HepG2 (cell line): ENCODE measurements around the gene PRRT1B. TPM values are rescaled to one million over a fixed set of nuclear protein-coding genes. Genes with fewer than 3 reads are reported as not detected.

ENCODE experiments used
- ATAC-seq: fragments of 200-7000 bp; cut with Tn5 transposase; 3 replicates; pipeline ENCODE4 v1.9.1; 2020; ENCODE audit warnings: mild to moderate bottlenecking, moderate library complexity
- BruUV-seq: library from RNA; stranded (reverse); fragments of 400-500 nt; replicated peaks from 2 replicates; lab custom pipeline; 2021; lab: Mats Ljungman, UMichigan
- CTCF ChIA-PET: fragments of 300-600 bp; formaldehyde crosslinking; extraction: SDS; loops from one replicate; lab custom pipeline; 2021; ENCODE audit warnings: low total read pairs, inconsistent platforms, low intra/inter-chr PET ratio; lab: Yijun Ruan, JAX
- POLR2A ChIA-PET: fragments of 350-600 bp; sonication (Branson Sonifier 250); formaldehyde crosslinking; loops from one replicate; lab custom pipeline; 2020; ENCODE audit warnings: antibody characterized with exemption, inconsistent platforms; lab: Yijun Ruan, JAX
- DNase-seq: peaks from one replicate; pipeline ENCODE4 v3.0.0-alpha.2; 2015; ENCODE audit warnings: low spot score
- FAIRE-seq: peaks from 3 replicates; lab custom pipeline; 2011; peaks lifted over from hg19 to GRCh38; lab: Jason Lieb, UNC
- H2AFZ ChIP-seq: one replicate; pipeline ENCODE4 v1.6.1; 2011; ENCODE audit warnings: low read length, inconsistent platforms
- H3K27ac ChIP-seq: fragments of 300-600 bp; 3 replicates; pipeline ENCODE4 v1.8.0; 2011; ENCODE audit warnings: mixed run types, mild to moderate bottlenecking, mixed read lengths, low read length, inconsistent platforms; ENCODE audit not compliant: insufficient read depth; ENCODE audit errors: extremely low read length
- H3K27me3 ChIP-seq, 2 experiments: fragments of 200-600 bp in 1 of 2; 2 replicates in 1 of 2; 3 replicates in 1 of 2; pipeline versions ENCODE4 v1.6.0 to v1.8.0; 2011; ENCODE audit warnings: low read length in 2 of 2, mild to moderate bottlenecking in 2 of 2, moderate library complexity in 2 of 2, inconsistent platforms in 1 of 2; ENCODE audit not compliant: insufficient read depth in 2 of 2, control insufficient read depth in 1 of 2
- H3K36me3 ChIP-seq, 2 experiments: fragments of 200-600 bp in 1 of 2; replicated peaks in 1 of 2; 2 replicates in 1 of 2; 3 replicates in 1 of 2; pipeline versions ENCODE4 v1.5.1 to v1.8.0; 2011; ENCODE audit warnings: low read length in 2 of 2, inconsistent platforms in 1 of 2; ENCODE audit not compliant: insufficient read depth in 2 of 2, control insufficient read depth in 1 of 2
- H3K4me1 ChIP-seq: 2 replicates; pipeline ENCODE4 v1.5.1; 2012; ENCODE audit warnings: low read length, inconsistent platforms; ENCODE audit not compliant: insufficient read depth
- H3K4me2 ChIP-seq: 2 replicates; pipeline ENCODE4 v1.6.0; 2011; ENCODE audit warnings: low read depth, low read length, inconsistent platforms
- H3K4me3 ChIP-seq, 3 experiments: fragments of 200-600 bp in 1 of 3; sonication (generic), shearing (Covaris generic) in 1 of 3; replicated peaks in 1 of 3; 2 replicates each; pipeline ENCODE4 v1.5.1; 2011 to 2016; ENCODE audit warnings: low read length in 3 of 3, inconsistent platforms in 2 of 3, low read depth in 2 of 3, mild to moderate bottlenecking in 2 of 3, control low read depth in 1 of 3, mixed read lengths in 1 of 3; ENCODE audit not compliant: insufficient read depth in 1 of 3
- H3K79me2 ChIP-seq: one replicate; pipeline ENCODE4 v1.6.1; 2011; ENCODE audit warnings: low read length, inconsistent platforms; ENCODE audit not compliant: insufficient read depth
- H3K9ac ChIP-seq: 2 replicates; pipeline ENCODE4 v1.6.0; 2011; ENCODE audit warnings: mild to moderate bottlenecking, low read depth, low read length, inconsistent platforms; ENCODE audit not compliant: insufficient read depth
- H3K9me3 ChIP-seq: 2 replicates; pipeline ENCODE4 v1.5.1; 2012; ENCODE audit warnings: mild to moderate bottlenecking, low read length
- H4K20me1 ChIP-seq: 2 replicates; pipeline ENCODE4 v1.6.0; 2011; ENCODE audit warnings: inconsistent platforms, mild to moderate bottlenecking, low read length, moderate library complexity; ENCODE audit not compliant: insufficient read depth
- ARNTL ChIP-seq: sonication (generic); formaldehyde crosslinking; IDR thresholded peaks from 2 replicates; pipeline ENCODE4 v1.4.0; 2020; ENCODE audit warnings: mild to moderate bottlenecking, missing genetic modification reagents
- KDM1A ChIP-seq: IDR thresholded peaks from 2 replicates; pipeline ENCODE4 v1.6.1; 2016; ENCODE audit warnings: missing compliant biosample characterization
- KLF16 ChIP-seq, 2 experiments: sonication (generic) in 1 of 2; formaldehyde crosslinking in 1 of 2; IDR thresholded peaks; 2 replicates each; pipeline versions ENCODE4 v1.6.1 to v1.8.0; 2016 to 2023; ENCODE audit warnings: missing genetic modification reagents in 2 of 2, missing compliant biosample characterization in 1 of 2
- ONECUT2 ChIP-seq: sonication (generic); formaldehyde crosslinking; IDR thresholded peaks from 2 replicates; pipeline ENCODE4 v1.4.0; 2020; ENCODE audit warnings: missing genetic modification reagents
- RBFOX2 ChIP-seq: fragments of 200-400 bp; formaldehyde crosslinking; IDR thresholded peaks from 2 replicates; pipeline ENCODE4 v1.6.1; 2017; ENCODE audit warnings: low read depth, mild to moderate bottlenecking, low read length
- RBM39 ChIP-seq: fragments of 200-400 bp; formaldehyde crosslinking; IDR thresholded peaks from one replicate; pipeline ENCODE4 v1.6.1; 2018; ENCODE audit warnings: antibody characterized with exemption, mild to moderate bottlenecking, low read depth, low read length; ENCODE audit not compliant: poor library complexity, severe bottlenecking
- SRF ChIP-seq: IDR thresholded peaks from 2 replicates; pipeline ENCODE4 v1.6.1; 2011; ENCODE audit warnings: mild to moderate bottlenecking, low read depth, low read length, moderate library complexity
- ZBTB20 ChIP-seq: sonication (generic); formaldehyde crosslinking; IDR thresholded peaks from 2 replicates; pipeline ENCODE4 v1.8.1; 2023; ENCODE audit warnings: missing genetic modification reagents, low read depth, mild to moderate bottlenecking, borderline replicate concordance
- ZNF124 ChIP-seq: sonication (generic); formaldehyde crosslinking; IDR thresholded peaks from 2 replicates; pipeline ENCODE4 v1.4.0; 2020; ENCODE audit warnings: missing genetic modification reagents
- ZNF20 ChIP-seq: sonication (generic); formaldehyde crosslinking; IDR thresholded peaks from 2 replicates; pipeline ENCODE4 v1.4.0; 2020; ENCODE audit warnings: mild to moderate bottlenecking, moderate library complexity, missing genetic modification reagents
- ZNF260 ChIP-seq: sonication (generic); formaldehyde crosslinking; IDR thresholded peaks from 2 replicates; pipeline ENCODE4 v1.4.0; 2020; ENCODE audit warnings: missing genetic modification reagents, low read depth, mild to moderate bottlenecking, borderline replicate concordance
- WGBS: methylation state at CpG from one replicate; pipeline ENCODE4 v1.1.6; 2017; ENCODE audit warnings: low lambda C conversion rate; 5-methylcytosine and 5-hydroxymethylcytosine counted together
- in situ Hi-C: cut with HindIII; loops from 2 replicates; pipeline ENCODE4 v1.10.0; 2017; ENCODE audit warnings: low pct_unique_long_range_greater_than_20kb; ENCODE audit not compliant: extremely low pct_ligation_motif_present
- intact Hi-C: fragments of 100-400 bp; cut with micrococcal nuclease; formaldehyde crosslinking; loops from one replicate; pipeline ENCODE4 v1.10.0; 2022; ENCODE audit not compliant: unreplicated experiment
- polyA plus RNA-seq, 8 experiments: library from polyadenylated mRNA; depleted of rRNA in 3 of 8; stranded (reverse) in 7 of 8; unstranded in 1 of 8; fragments of >200 nt; fragmentation: Illumina TruSeq in 4 of 8; extraction: Trizol in 4 of 8; gene quantifications; 2 replicates each; pipeline versions ENCODE4 v1.2.1 to v1.2.3, GENCODE V29; 2011 to 2016; ENCODE audit warnings: low read depth in 4 of 8, missing spikeins in 1 of 8, mixed read lengths in 1 of 8; ENCODE audit not compliant: insufficient read depth in 1 of 8
- total RNA-seq, 5 experiments: library from RNA; depleted of rRNA; stranded (reverse); fragments of >200 nt; fragmentation: Illumina TruSeq; extraction: Trizol; gene quantifications; 2 replicates each; pipeline ENCODE4 v1.2.3, GENCODE V29; 2016; ENCODE audit warnings: low read depth in 1 of 5
- TF ChIP-seq, protein P1 (sequence below): sonication (generic); formaldehyde crosslinking; IDR thresholded peaks from 2 replicates; pipeline ENCODE4 v1.4.0; 2020; ENCODE audit warnings: mild to moderate bottlenecking, missing genetic modification reagents
- TF ChIP-seq, protein P2 (sequence below): sonication (generic); formaldehyde crosslinking; IDR thresholded peaks from 2 replicates; pipeline ENCODE4 v1.5.1; 2020; ENCODE audit warnings: missing genetic modification reagents, mild to moderate bottlenecking, borderline replicate concordance
- TF ChIP-seq, protein P3 (sequence below): sonication (generic); formaldehyde crosslinking; IDR thresholded peaks from 2 replicates; pipeline ENCODE4 v1.4.0; 2020; ENCODE audit warnings: mild to moderate bottlenecking, missing genetic modification reagents

PRRT1B gene
- total and polyA plus RNA-seq, 2 of the 13 experiments (the other 11 are each of a cell fraction or from before 2014, with no cell fraction given), result not detected

DNA sequence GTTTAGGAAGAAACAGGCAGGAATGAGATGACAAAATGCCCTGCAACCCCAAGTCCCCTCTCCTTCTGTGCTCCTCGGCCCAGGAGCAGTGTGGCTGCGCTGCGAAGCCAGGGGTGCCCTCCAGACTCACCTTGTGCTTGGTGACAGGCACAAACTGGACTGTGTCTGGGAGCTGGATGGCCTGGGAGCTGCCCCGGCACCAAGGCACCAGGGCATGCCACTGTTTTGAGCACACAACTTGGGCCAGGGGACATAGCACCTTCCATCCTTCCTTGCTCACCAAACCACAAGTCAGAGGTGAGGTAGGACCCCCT, 51.1 kb downstream of the PRRT1B start:
- H3K79me2 ChIP-seq, result no peaks in the 10 kb centered on the region
- H2AFZ ChIP-seq, result no peak overlapping the region
- no peak overlapping the region for H3K27ac ChIP-seq
- H3K9me3 ChIP-seq, result no peaks in the 10 kb centered on the region
- no peak overlapping the region for H3K4me3 ChIP-seq
- no peak for TF ChIP-seq RBM39
- no TSS peak for BruUV-seq
- intact Hi-C loops, result no loop called here
- H3K36me3 ChIP-seq, result peaks cover 21 to 42% of the 10 kb centered on the region in 2 experiments; a peak in 4 of 5 replicates
- 100% methylated on average over 2 of the region's 4 CpGs for WGBS
- H4K20me1 ChIP-seq, result no peaks in the 10 kb centered on the region
- in situ Hi-C loops, result loop anchor here (25.0 kb wide), 1 partner anchor 641 kb away; no protein-coding TSS in a partner anchor
- no peak for ATAC-seq
- POLR2A ChIA-PET, result no interaction called here
- no peak overlapping the region for H3K9ac ChIP-seq
- no peaks in the 10 kb centered on the region for H3K27me3 ChIP-seq
- no peak for DNase-seq
- CTCF ChIA-PET, result no interaction called here
- no peak for FAIRE-seq
- no peak overlapping the region for H3K4me2 ChIP-seq
- H3K4me1 ChIP-seq, result peaks cover 19% of the 10 kb centered on the region

DNA sequence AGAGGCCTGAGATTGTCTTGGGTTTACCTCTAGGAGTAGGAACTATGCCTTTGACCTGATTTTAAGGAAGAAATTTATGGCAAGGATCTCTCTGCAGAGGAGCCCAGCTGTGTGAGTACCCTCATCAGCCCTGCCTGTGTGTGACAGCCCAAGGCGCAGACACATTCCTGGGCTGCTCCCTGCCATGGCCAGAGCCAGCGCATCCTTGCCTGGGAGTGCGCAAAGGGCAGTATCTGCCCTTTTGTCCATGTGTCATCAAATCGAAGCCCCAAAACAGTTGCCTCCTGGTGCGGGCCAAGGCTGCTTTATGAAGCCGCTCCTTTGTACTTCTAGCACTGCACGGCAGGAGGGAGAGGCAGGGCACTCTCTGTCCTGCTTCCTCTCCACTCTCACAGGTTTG, 51.9 kb downstream of the PRRT1B start:
- Histone ChIP-seq H3K9me3 (no peaks in the 10 kb centered on the region), H3K4me1 (peaks cover 27% of the 10 kb centered on the region), H3K4me3 (no peak overlapping the region), H3K27ac (no peak overlapping the region), H3K4me2 (no peak overlapping the region), H2AFZ (no peak overlapping the region), H3K27me3 (no peaks in the 10 kb centered on the region), H4K20me1 (no peaks in the 10 kb centered on the region), H3K79me2 (no peaks in the 10 kb centered on the region), H3K36me3 (peaks cover 19 to 42% of the 10 kb centered on the region in 2 experiments; a peak in 4 of 5 replicates), H3K9ac (no peak overlapping the region)
- in situ Hi-C loops (loop anchor here (25.0 kb wide), 1 partner anchor 640 kb away; no protein-coding TSS in a partner anchor), intact Hi-C loops (no loop called here)
- ATAC-seq (no peak), DNase-seq (no peak), FAIRE-seq (no peak)
- TF ChIP-seq ZNF260 (CRISPR knock-in tag), result no peak
- TF ChIP-seq KDM1A (CRISPR knock-in tag), result no peak
- TF ChIP-seq SRF, result no peak
- no peak for TF ChIP-seq KLF16 (CRISPR knock-in tag; IDR thresholded peaks at IDR 0.05)
- TF ChIP-seq ARNTL (CRISPR knock-in tag), result no peak
- no peak for TF ChIP-seq ZNF124 (CRISPR knock-in tag)
- TF ChIP-seq, protein P1, sequence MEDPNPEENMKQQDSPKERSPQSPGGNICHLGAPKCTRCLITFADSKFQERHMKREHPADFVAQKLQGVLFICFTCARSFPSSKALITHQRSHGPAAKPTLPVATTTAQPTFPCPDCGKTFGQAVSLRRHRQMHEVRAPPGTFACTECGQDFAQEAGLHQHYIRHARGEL (CRISPR knock-in tag), result no peak
- no peak for TF ChIP-seq ZBTB20 (CRISPR knock-in tag)
- TF ChIP-seq RBFOX2, result no peak
- TF ChIP-seq, protein P2, sequence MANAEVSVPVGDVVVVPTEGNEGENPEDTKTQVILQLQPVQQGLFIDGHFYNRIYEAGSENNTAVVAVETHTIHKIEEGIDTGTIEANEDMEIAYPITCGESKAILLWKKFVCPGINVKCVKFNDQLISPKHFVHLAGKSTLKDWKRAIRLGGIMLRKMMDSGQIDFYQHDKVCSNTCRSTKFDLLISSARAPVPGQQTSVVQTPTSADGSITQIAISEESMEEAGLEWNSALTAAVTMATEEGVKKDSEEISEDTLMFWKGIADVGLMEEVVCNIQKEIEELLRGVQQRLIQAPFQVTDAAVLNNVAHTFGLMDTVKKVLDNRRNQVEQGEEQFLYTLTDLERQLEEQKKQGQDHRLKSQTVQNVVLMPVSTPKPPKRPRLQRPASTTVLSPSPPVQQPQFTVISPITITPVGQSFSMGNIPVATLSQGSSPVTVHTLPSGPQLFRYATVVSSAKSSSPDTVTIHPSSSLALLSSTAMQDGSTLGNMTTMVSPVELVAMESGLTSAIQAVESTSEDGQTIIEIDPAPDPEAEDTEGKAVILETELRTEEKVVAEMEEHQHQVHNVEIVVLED (CRISPR knock-in tag), result no peak
- TF ChIP-seq ONECUT2 (CRISPR knock-in tag), result no peak
- no peak for TF ChIP-seq ZNF20
- TF ChIP-seq, protein P3, sequence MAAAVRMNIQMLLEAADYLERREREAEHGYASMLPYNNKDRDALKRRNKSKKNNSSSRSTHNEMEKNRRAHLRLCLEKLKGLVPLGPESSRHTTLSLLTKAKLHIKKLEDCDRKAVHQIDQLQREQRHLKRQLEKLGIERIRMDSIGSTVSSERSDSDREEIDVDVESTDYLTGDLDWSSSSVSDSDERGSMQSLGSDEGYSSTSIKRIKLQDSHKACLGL (CRISPR knock-in tag), result no peak
- CTCF ChIA-PET, result no interaction called here
- no TSS peak for BruUV-seq
- POLR2A ChIA-PET, result no interaction called here
- 91% methylated on average over 4 of the region's 7 CpGs for WGBS
